ENCODE results near the gene C3orf80.

DNA sequence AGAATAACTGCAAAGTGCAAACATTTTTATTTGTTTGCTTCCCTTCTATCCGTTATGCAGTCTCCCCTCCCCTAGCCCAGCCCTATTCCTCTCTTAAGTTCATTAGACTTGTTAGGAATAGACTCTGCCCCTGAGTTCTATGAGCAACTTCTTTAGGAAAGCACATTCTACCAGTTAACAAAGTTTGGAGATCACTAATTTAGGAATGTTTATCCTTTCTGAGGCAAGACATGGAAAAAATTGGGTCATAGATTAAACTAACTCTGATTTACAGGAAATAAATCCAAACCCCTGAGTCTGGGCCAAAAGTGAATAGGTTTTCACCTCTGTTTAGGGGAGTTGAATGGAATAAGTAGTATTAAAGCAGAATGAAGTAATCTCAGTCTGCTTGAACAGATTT lies 34.4 kb downstream of the C3orf80 start:
- TF ChIP-seq, protein P1, sequence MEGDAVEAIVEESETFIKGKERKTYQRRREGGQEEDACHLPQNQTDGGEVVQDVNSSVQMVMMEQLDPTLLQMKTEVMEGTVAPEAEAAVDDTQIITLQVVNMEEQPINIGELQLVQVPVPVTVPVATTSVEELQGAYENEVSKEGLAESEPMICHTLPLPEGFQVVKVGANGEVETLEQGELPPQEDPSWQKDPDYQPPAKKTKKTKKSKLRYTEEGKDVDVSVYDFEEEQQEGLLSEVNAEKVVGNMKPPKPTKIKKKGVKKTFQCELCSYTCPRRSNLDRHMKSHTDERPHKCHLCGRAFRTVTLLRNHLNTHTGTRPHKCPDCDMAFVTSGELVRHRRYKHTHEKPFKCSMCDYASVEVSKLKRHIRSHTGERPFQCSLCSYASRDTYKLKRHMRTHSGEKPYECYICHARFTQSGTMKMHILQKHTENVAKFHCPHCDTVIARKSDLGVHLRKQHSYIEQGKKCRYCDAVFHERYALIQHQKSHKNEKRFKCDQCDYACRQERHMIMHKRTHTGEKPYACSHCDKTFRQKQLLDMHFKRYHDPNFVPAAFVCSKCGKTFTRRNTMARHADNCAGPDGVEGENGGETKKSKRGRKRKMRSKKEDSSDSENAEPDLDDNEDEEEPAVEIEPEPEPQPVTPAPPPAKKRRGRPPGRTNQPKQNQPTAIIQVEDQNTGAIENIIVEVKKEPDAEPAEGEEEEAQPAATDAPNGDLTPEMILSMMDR (IDR thresholded peaks at IDR 0.05; ENCODE audit: low read length) = no peak
- no peak for TF ChIP-seq EZH2 (optimal IDR thresholded peaks at IDR 0.05; ENCODE audit: low read depth, low read length)

All from MM.1S (cell line).